Neuronal stem cell (in vitro differentiated cells): Measurements from ENCODE around the gene QRSL1. TPM values are rescaled to one million over a fixed set of nuclear protein-coding genes. Genes with fewer than 3 reads are reported as not detected.
"Not testable (repeated sequence)": the region's sequence is repeated elsewhere in the genome, so short reads cannot be mapped to it uniquely, and the experiment has no call there.

Source experiments
- DNase-seq: peaks from one replicate; pipeline ENCODE4 v3.0.0-alpha.2; 2013; ENCODE audit warnings: low spot score
- H2AFZ ChIP-seq: one replicate; pipeline ENCODE4 v1.6.1; 2013; ENCODE audit warnings: mild to moderate bottlenecking, low read length, inconsistent platforms
- H2AK5ac ChIP-seq: 2 replicates; pipeline ENCODE4 v1.6.1; 2013; ENCODE audit warnings: low read depth, mild to moderate bottlenecking, inconsistent platforms, low read length, moderate library complexity, mixed read lengths
- H2BK120ac ChIP-seq: 2 replicates; pipeline ENCODE4 v1.6.1; 2013; ENCODE audit warnings: low read depth, mild to moderate bottlenecking, inconsistent platforms, low read length, moderate library complexity, mixed read lengths
- H2BK12ac ChIP-seq: one replicate; pipeline ENCODE4 v1.6.1; 2013; ENCODE audit warnings: low read length, inconsistent platforms
- H2BK15ac ChIP-seq: 2 replicates; pipeline ENCODE4 v1.6.1; 2013; ENCODE audit warnings: mild to moderate bottlenecking, low read length, inconsistent platforms, mixed read lengths
- H2BK5ac ChIP-seq: one replicate; pipeline ENCODE4 v1.6.1; 2013; ENCODE audit warnings: inconsistent platforms, mild to moderate bottlenecking, low read length, moderate library complexity
- H3K14ac ChIP-seq: one replicate; pipeline ENCODE4 v1.6.1; 2013; ENCODE audit warnings: low read length, inconsistent platforms
- H3K18ac ChIP-seq: 2 replicates; pipeline ENCODE4 v1.6.1; 2013; ENCODE audit warnings: low read length, inconsistent platforms
- H3K23ac ChIP-seq: 2 replicates; pipeline ENCODE4 v1.6.1; 2013; ENCODE audit warnings: low read depth, mild to moderate bottlenecking, mixed read lengths, low read length, inconsistent platforms; ENCODE audit not compliant: poor library complexity
- H3K27ac ChIP-seq: replicated peaks from 3 replicates; pipeline ENCODE4 v1.5.1; 2013; ENCODE audit warnings: low read length, inconsistent platforms
- H3K27me3 ChIP-seq, 3 experiments: 2 replicates each; pipeline ENCODE4 v1.6.1; 2013; ENCODE audit warnings: low read length in 3 of 3, mild to moderate bottlenecking in 2 of 3, inconsistent platforms in 1 of 3, low read depth in 1 of 3, mixed read lengths in 1 of 3, moderate library complexity in 1 of 3; ENCODE audit not compliant: control insufficient read depth in 3 of 3, insufficient read depth in 3 of 3
- H3K36me3 ChIP-seq, 2 donors: replicated peaks in 1 of 2; 2 replicates each; pipeline ENCODE4 v1.6.1; 2013; ENCODE audit warnings: low read length in 2 of 2; ENCODE audit not compliant: control insufficient read depth in 2 of 2, insufficient read depth in 2 of 2
- H3K4ac ChIP-seq: 2 replicates; pipeline ENCODE4 v1.6.1; 2013; ENCODE audit warnings: inconsistent platforms, mild to moderate bottlenecking, low read length, moderate library complexity
- H3K4me1 ChIP-seq, 2 donors: 1 replicate in 1 of 2; 2 replicates in 1 of 2; pipeline ENCODE4 v1.6.1; 2013; ENCODE audit warnings: low read length in 2 of 2, low read depth in 1 of 2; ENCODE audit not compliant: control insufficient read depth in 2 of 2, insufficient read depth in 1 of 2
- H3K4me2 ChIP-seq: one replicate; pipeline ENCODE4 v1.6.1; 2013; ENCODE audit warnings: mild to moderate bottlenecking, low read length, inconsistent platforms; ENCODE audit not compliant: insufficient read depth, poor library complexity, severe bottlenecking
- H3K4me3 ChIP-seq, 2 donors: 2 replicates each; pipeline ENCODE4 v1.5.1; 2013; ENCODE audit warnings: low read length in 2 of 2, mild to moderate bottlenecking in 2 of 2, inconsistent platforms in 1 of 2, moderate library complexity in 1 of 2
- H3K79me1 ChIP-seq: one replicate; pipeline ENCODE4 v1.6.1; 2013; ENCODE audit warnings: low read depth, mild to moderate bottlenecking, inconsistent platforms, low read length, moderate library complexity
- H3K9ac ChIP-seq: one replicate; pipeline ENCODE4 v1.6.1; 2013; ENCODE audit warnings: mild to moderate bottlenecking, low read depth, low read length, inconsistent platforms; ENCODE audit not compliant: poor library complexity
- H3K9me3 ChIP-seq, 2 donors: replicated peaks in 1 of 2; 2 replicates each; pipeline versions ENCODE3 to v1.6.1; 2013; ENCODE audit warnings: low read length in 2 of 2, mild to moderate bottlenecking in 2 of 2, inconsistent platforms in 1 of 2, low read depth in 1 of 2, mixed read lengths in 1 of 2, moderate library complexity in 1 of 2; ENCODE audit not compliant: control insufficient read depth in 2 of 2, insufficient read depth in 1 of 2
- H4K8ac ChIP-seq: one replicate; pipeline ENCODE4 v1.6.1; 2013; ENCODE audit warnings: low read depth, mild to moderate bottlenecking, inconsistent platforms, low read length, moderate library complexity
- H4K91ac ChIP-seq: one replicate; pipeline ENCODE4 v1.6.1; 2013; ENCODE audit warnings: low read length, low read depth, mild to moderate bottlenecking, inconsistent platforms; ENCODE audit not compliant: poor library complexity
- WGBS, 2 donors: extraction: QIAGEN DNeasy Blood & Tissue Kit; methylation state at CpG; one replicate each; pipeline ENCODE4 v1.1.7; 2013; ENCODE audit warnings: missing lambda C conversion rate in 2 of 2, mixed read lengths in 1 of 2; ENCODE audit not compliant: insufficient read length in 2 of 2, insufficient replicate concordance in 1 of 2; ENCODE audit errors: extremely low coverage in 2 of 2; 5-methylcytosine and 5-hydroxymethylcytosine counted together
- polyA plus RNA-seq, 2 experiments: library from polyadenylated mRNA; stranded (reverse); fragments of 200-250 nt; gene quantifications; one replicate each; pipeline ENCODE4 v1.2.3, GENCODE V29; 2013

The QRSL1 gene
- 9.1 TPM for polyA plus RNA-seq (2013, experiment 1 of 2)
- polyA plus RNA-seq (2013, experiment 2 of 2), result 9.5 TPM

DNA sequence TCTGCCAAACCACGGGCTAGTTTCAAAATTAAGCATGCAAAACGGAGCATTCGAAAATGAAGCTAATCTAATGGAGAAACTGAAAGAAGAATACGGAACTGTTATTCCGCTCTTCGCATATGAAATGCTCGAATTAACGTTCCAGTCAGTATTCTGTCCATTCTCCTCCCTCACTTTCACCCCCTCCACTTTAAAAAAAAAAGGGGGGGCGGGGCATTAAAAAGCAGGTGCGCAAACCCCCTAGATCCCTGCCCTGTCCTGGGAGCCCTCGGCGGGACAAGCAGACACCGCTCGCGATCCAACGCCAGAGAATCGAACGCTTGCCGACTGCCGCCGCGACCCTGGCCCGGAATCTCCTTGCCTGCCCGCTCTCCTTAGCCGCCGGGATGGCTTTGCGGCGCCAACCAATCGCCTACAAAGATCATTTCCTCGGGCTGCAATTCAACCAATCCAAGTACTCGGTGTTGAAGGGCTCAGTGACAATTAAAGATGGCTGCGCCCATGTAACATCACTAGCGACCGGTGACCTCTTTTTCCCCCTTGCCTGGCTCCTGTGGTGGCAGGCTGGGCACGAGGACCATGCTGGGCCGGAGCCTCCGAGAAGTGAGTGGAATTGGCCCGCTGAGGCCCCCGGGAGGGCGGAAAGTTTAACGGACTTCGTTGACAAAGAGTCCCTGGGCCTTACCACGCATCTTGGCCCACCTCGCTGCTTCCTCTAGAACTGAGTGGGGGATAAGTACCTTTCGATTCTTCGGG is at the start of gene QRSL1, which contains the start of gene RTN4IP1:
Gene QRSL1, plus strand, starts transcription at position 476 of the 756 bp plus-strand sequence. Its CDS starts 104 bp downstream, at position 580.
Gene RTN4IP1, minus strand, starts transcription at position 396 of the 756 bp plus-strand sequence. CDS start 477 bp downstream, outside the sequence.
- no CpG with 5 or more reads among the region's 46 CpGs for WGBS, 2 donors
- Histone ChIP-seq H3K4me3 (peak within 1 kb of the TSS; percentile 84 to 91), H2BK5ac (no peak within 1 kb of the TSS), H3K23ac (no peak within 1 kb of the TSS), H3K4me2 (peak within 1 kb of the TSS; percentile 86), H2AK5ac (no peak within 1 kb of the TSS), H4K8ac (no peak within 1 kb of the TSS), H2BK12ac (no peak within 1 kb of the TSS), H3K36me3 (no peaks in the 10 kb centered on the region), H3K27ac (no peak within 1 kb of the TSS), H3K4ac (no peak within 1 kb of the TSS), H3K18ac (peak within 1 kb of the TSS; percentile 90), H2BK120ac (no peak within 1 kb of the TSS), H3K79me1 (peaks cover 3% of the 10 kb centered on the region), H2AFZ (peak within 1 kb of the TSS; percentile 95), H3K9me3 (no peaks in the 10 kb centered on the region), H3K4me1 (peaks cover 0 to 2% of the 10 kb centered on the region in 2 donors), H3K27me3 (no peaks in the 10 kb centered on the region), H3K14ac (no peak within 1 kb of the TSS), H2BK15ac (no peak within 1 kb of the TSS), H4K91ac (no peak within 1 kb of the TSS), H3K9ac (peak within 1 kb of the TSS; percentile 22)
- peak; percentile 93 for DNase-seq

DNA sequence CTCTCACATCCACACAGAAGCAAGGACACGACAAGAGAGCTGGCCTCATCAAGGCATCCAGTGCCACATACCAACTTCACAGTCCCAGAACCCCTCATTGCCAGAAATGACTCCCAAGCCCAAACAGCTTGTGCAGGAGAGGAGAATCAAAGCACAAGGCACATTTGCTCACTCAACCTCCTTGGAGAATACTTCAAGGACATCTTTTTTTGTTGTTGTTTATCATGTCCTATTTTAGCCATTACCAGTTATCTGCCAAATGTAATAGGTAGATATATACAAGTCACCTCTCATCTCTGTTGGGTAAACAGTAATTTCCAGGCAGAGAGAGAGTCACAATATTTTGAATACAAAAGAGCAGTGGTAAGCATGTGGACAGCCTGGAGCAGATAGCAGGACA is 47.9 kb upstream of the QRSL1 start:
- H3K27me3 ChIP-seq, result no peaks in the 10 kb centered on the region
- no peaks in the 10 kb centered on the region for H3K4me1 ChIP-seq
- H3K18ac ChIP-seq, result no peak overlapping the region
- no peak overlapping the region for H3K4me2 ChIP-seq
- H2BK120ac ChIP-seq, result no peak overlapping the region
- no peak overlapping the region for H3K4ac ChIP-seq
- DNase-seq, result no peak
- no peak overlapping the region for H4K91ac ChIP-seq
- H3K23ac ChIP-seq, result no peak overlapping the region
- H3K9ac ChIP-seq, result no peak overlapping the region
- no peak overlapping the region for H2AK5ac ChIP-seq
- no peaks in the 10 kb centered on the region for H3K9me3 ChIP-seq
- H3K36me3 ChIP-seq, result peaks cover 0 to 16% of the 10 kb centered on the region in 2 donors
- no peaks in the 10 kb centered on the region for H3K79me1 ChIP-seq
- H2BK12ac ChIP-seq, result no peak overlapping the region
- H3K27ac ChIP-seq, result no peak overlapping the region
- no peak overlapping the region for H4K8ac ChIP-seq
- no peak overlapping the region for H3K4me3 ChIP-seq
- H2BK5ac ChIP-seq, result no peak overlapping the region
- no peak overlapping the region for H2BK15ac ChIP-seq
- H3K14ac ChIP-seq, result no peak overlapping the region
- H2AFZ ChIP-seq, result no peak overlapping the region
- WGBS, 2 donors, result no CpG with 5 or more reads among the region's 1 CpG

DNA sequence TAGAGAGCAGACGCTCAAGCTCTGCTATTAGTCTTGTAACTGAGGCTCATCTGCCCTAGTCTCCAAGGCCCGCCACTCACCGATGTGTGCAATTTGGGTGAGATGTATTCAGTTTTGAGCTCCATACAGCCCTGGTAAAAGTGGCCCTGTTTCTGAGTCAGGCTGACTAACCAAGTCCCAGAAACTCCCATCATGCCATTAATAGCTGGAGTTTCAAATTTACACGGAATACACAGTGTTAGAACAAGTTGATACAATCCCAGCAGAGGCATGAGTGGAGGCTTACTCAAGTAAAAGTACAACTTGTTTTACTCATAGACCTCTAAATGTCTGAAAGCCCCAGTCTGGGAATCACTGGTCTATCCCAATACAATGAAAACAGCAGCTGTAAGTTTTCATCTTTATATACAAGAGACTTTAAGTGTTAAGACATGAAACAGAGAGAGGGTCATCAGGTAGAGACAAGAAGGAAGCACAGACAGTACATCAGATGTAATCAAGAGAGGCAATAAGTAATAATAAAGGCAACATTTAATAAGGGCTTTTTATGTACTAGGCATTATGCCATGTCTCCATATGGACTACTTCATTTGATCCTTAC is 42.5 kb upstream of the QRSL1 start:
- Histone ChIP-seq H3K27me3 (no peaks in the 10 kb centered on the region), H3K79me1 (no peaks in the 10 kb centered on the region), H3K23ac (no peak overlapping the region), H2BK12ac (no peak overlapping the region), H3K14ac (no peak overlapping the region), H3K36me3 (peaks cover 2 to 10% of the 10 kb centered on the region in 2 donors), H2BK15ac (no peak overlapping the region), H2AFZ (no peak overlapping the region), H3K4me3 (no peak overlapping the region), H3K4ac (no peak overlapping the region), H4K8ac (no peak overlapping the region), H3K4me2 (no peak overlapping the region), H2BK5ac (no peak overlapping the region), H2BK120ac (no peak overlapping the region), H3K9ac (no peak overlapping the region), H3K4me1 (no peaks in the 10 kb centered on the region), H4K91ac (no peak overlapping the region), H3K9me3 (no peaks in the 10 kb centered on the region), H3K18ac (no peak overlapping the region), H3K27ac (no peak overlapping the region), H2AK5ac (no peak overlapping the region)
- no peak for DNase-seq
- WGBS, 2 donors, result no CpG with 5 or more reads among the region's 4 CpGs

DNA sequence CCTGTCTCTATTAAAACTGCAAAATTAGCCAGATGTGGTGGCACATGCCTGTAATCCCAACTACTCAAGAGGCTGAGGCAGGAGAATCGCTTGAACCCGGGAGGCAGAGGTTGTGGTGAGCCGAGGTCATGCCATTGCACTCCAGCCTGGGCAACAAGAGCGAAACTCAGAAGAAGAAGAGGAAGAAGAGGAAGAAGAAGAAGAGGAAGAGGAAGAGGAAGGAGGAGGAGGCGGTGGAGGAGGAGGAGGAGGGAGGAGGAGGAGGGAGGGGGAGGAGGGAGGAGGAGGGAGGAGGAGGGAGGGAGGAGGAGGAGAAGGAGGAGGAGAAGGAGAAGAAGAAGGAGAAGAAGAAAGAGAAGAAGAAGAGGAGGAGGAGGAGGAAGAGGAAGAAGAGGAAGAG is 40.4 kb upstream of the QRSL1 start:
- not testable (repeated sequence) for H2BK5ac ChIP-seq, H3K14ac ChIP-seq, H3K27me3 ChIP-seq, H3K4ac ChIP-seq, H3K27ac ChIP-seq, H3K23ac ChIP-seq, H3K4me3 ChIP-seq, H3K18ac ChIP-seq, H2AK5ac ChIP-seq, H3K4me2 ChIP-seq, H2BK120ac ChIP-seq, H2BK15ac ChIP-seq, H3K36me3 ChIP-seq, H2BK12ac ChIP-seq, H3K9ac ChIP-seq, H3K4me1 ChIP-seq, H3K9me3 ChIP-seq, H4K8ac ChIP-seq, DNase-seq, H3K79me1 ChIP-seq, H4K91ac ChIP-seq, H2AFZ ChIP-seq
- WGBS, 2 donors, result no CpG with 5 or more reads among the region's 5 CpGs
